MM.1S (cell line): ENCODE results near the gene PTGDS.

Experiments
- DNase-seq: peaks from one replicate; pipeline ENCODE4 v3.0.0-alpha.2; 2015
- H2AFZ ChIP-seq: fragments of 300-600 bp; sonication (generic); 2 replicates; pipeline ENCODE4 v1.6.0; 2016; ENCODE audit warnings: antibody characterized with exemption, low read length
- H3F3A ChIP-seq: fragments of 300-600 bp; sonication (generic); 2 replicates; pipeline ENCODE4 v1.6.1; 2016; ENCODE audit warnings: mild to moderate bottlenecking, antibody characterized with exemption, low read length, moderate library complexity, mixed read lengths; ENCODE audit not compliant: insufficient read depth
- H3K27ac ChIP-seq: fragments of 300-600 bp; sonication (generic); 2 replicates; pipeline ENCODE4 v1.5.1; 2016; ENCODE audit warnings: mild to moderate bottlenecking, low read length
- H3K27me3 ChIP-seq: fragments of 300-600 bp; sonication (generic); replicated peaks from 2 replicates; pipeline ENCODE4 v1.6.0; 2016; ENCODE audit warnings: low read length; ENCODE audit not compliant: insufficient read depth
- H3K36me3 ChIP-seq: fragments of 300-600 bp; sonication (generic); replicated peaks from 2 replicates; pipeline ENCODE4 v1.6.1; 2016; ENCODE audit warnings: mild to moderate bottlenecking, low read length, mixed read lengths; ENCODE audit not compliant: insufficient read depth
- H3K4me1 ChIP-seq: fragments of 300-600 bp; sonication (generic); 2 replicates; pipeline ENCODE4 v1.6.1; 2016; ENCODE audit warnings: low read length, mixed read lengths
- H3K4me2 ChIP-seq: fragments of 300-600 bp; sonication (generic); 2 replicates; pipeline ENCODE4 v1.6.0; 2016; ENCODE audit warnings: low read depth, low read length
- H3K4me3 ChIP-seq: fragments of 300-600 bp; sonication (generic); 2 replicates; pipeline ENCODE4 v1.5.1; 2016; ENCODE audit warnings: low read length, mixed read lengths
- H3K79me2 ChIP-seq: fragments of 300-600 bp; sonication (generic); 2 replicates; pipeline ENCODE4 v1.6.1; 2016; ENCODE audit warnings: mixed run types, low read length, mixed read lengths
- H3K9ac ChIP-seq: fragments of 300-600 bp; sonication (generic); 2 replicates; pipeline ENCODE4 v1.6.1; 2016; ENCODE audit warnings: low read length, mixed read lengths
- H3K9me2 ChIP-seq: fragments of 300-600 bp; sonication (generic); replicated peaks from 2 replicates; pipeline ENCODE4 v1.6.1; 2016; ENCODE audit warnings: mild to moderate bottlenecking, low read length, mixed read lengths; ENCODE audit not compliant: insufficient read depth
- H3K9me3 ChIP-seq: fragments of 300-600 bp; sonication (generic); replicated peaks from 2 replicates; pipeline ENCODE4 v1.6.1; 2016; ENCODE audit warnings: mild to moderate bottlenecking, low read length, mixed read lengths; ENCODE audit not compliant: insufficient read depth
- H4K20me1 ChIP-seq: fragments of 300-600 bp; sonication (generic); 2 replicates; pipeline ENCODE4 v1.6.1; 2016; ENCODE audit warnings: mild to moderate bottlenecking, low read length, moderate library complexity, mixed read lengths; ENCODE audit not compliant: insufficient read depth
- EZH2 ChIP-seq: fragments of 300-600 bp; sonication (generic); optimal IDR thresholded peaks from 2 replicates; pipeline ENCODE3; 2017; ENCODE audit warnings: low read depth, mild to moderate bottlenecking, antibody characterized with exemption, low read length, mixed read lengths
- EZH2phosphoT487 ChIP-seq: fragments of 300-600 bp; sonication (generic); IDR thresholded peaks from 2 replicates; pipeline ENCODE4 v1.6.1; 2018; ENCODE audit warnings: antibody characterized with exemption, low read length
- TF ChIP-seq, protein P1 (sequence below): fragments of 300-600 bp; sonication (generic); IDR thresholded peaks from 2 replicates; pipeline ENCODE4 v1.5.1; 2016; ENCODE audit warnings: antibody characterized with exemption, low read length, mixed read lengths

The PTGDS gene

GRCh38 chr9:136977223-136977622 is at the start of gene PTGDS:
Gene PTGDS (plus strand): TSS chr9:136977504. CDS start chr9:136977579, 75 bp downstream.
- Histone ChIP-seq H2AFZ (no peak within 1 kb of the TSS), H3K27ac (no peak within 1 kb of the TSS), H3K4me1 (no peaks in the 10 kb centered on the region), H3K9me2 (no peaks in the 10 kb centered on the region), H4K20me1 (no peaks in the 10 kb centered on the region), H3K4me3 (no peak within 1 kb of the TSS), H3K79me2 (no peaks in the 10 kb centered on the region), H3K9ac (no peak within 1 kb of the TSS), H3K4me2 (no peak within 1 kb of the TSS), H3K27me3 (peaks cover 74% of the 10 kb centered on the region), H3K9me3 (no peaks in the 10 kb centered on the region), H3F3A (no peaks in the 10 kb centered on the region), H3K36me3 (no peaks in the 10 kb centered on the region)
- no peak for DNase-seq
- TF ChIP-seq, protein P1, sequence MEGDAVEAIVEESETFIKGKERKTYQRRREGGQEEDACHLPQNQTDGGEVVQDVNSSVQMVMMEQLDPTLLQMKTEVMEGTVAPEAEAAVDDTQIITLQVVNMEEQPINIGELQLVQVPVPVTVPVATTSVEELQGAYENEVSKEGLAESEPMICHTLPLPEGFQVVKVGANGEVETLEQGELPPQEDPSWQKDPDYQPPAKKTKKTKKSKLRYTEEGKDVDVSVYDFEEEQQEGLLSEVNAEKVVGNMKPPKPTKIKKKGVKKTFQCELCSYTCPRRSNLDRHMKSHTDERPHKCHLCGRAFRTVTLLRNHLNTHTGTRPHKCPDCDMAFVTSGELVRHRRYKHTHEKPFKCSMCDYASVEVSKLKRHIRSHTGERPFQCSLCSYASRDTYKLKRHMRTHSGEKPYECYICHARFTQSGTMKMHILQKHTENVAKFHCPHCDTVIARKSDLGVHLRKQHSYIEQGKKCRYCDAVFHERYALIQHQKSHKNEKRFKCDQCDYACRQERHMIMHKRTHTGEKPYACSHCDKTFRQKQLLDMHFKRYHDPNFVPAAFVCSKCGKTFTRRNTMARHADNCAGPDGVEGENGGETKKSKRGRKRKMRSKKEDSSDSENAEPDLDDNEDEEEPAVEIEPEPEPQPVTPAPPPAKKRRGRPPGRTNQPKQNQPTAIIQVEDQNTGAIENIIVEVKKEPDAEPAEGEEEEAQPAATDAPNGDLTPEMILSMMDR: no peak
- TF ChIP-seq EZH2phosphoT487 (no peak), EZH2 (no peak)

- no peaks in the 10 kb centered on the region for H3F3A ChIP-seq
- no peak for TF ChIP-seq EZH2phosphoT487
- TF ChIP-seq EZH2: no peak
- TF ChIP-seq, protein P1: no peak
- H3K4me1 ChIP-seq: no peaks in the 10 kb centered on the region
- no peak overlapping the region for H3K27ac ChIP-seq
- H2AFZ ChIP-seq: no peak overlapping the region
- no peaks in the 10 kb centered on the region for H4K20me1 ChIP-seq
- no peak overlapping the region for H3K9ac ChIP-seq
- H3K4me2 ChIP-seq: no peak overlapping the region
- no peaks in the 10 kb centered on the region for H3K9me3 ChIP-seq
- H3K27me3 ChIP-seq: no peaks in the 10 kb centered on the region
- no peak for DNase-seq
- no peaks in the 10 kb centered on the region for H3K9me2 ChIP-seq
- no peak overlapping the region for H3K4me3 ChIP-seq
- no peaks in the 10 kb centered on the region; the same call in 1 of the 2 replicates for H3K36me3 ChIP-seq
- no peaks in the 10 kb centered on the region for H3K79me2 ChIP-seq
These were observed 48.7 kb upstream of the PTGDS start for GRCh38 chr9:136928591-136928990.

- Histone ChIP-seq H3K9me3 (no peaks in the 10 kb centered on the region), H3K36me3 (no peaks in the 10 kb centered on the region)
These were observed 47.3 kb upstream of the PTGDS start for GRCh38 chr9:136930014-136930413.

More at GRCh38 chr9:136930014-136930413, 47.3 kb upstream of the PTGDS start:
- Histone ChIP-seq H4K20me1 (no peaks in the 10 kb centered on the region), H3K4me2 (no peak overlapping the region), H3K4me1 (no peaks in the 10 kb centered on the region), H3K4me3 (no peak overlapping the region), H3K9me2 (no peaks in the 10 kb centered on the region), H2AFZ (no peak overlapping the region), H3K27ac (no peak overlapping the region), H3K27me3 (no peaks in the 10 kb centered on the region), H3F3A (no peaks in the 10 kb centered on the region), H3K9ac (no peak overlapping the region), H3K79me2 (no peaks in the 10 kb centered on the region)
- TF ChIP-seq EZH2 (no peak), EZH2phosphoT487 (no peak)
- TF ChIP-seq, protein P1: no peak
- DNase-seq: no peak
